Hematopoietic multipotent progenitor cell treated with erythropoietin and hydrocortisone succinate and interleukin-3 and kit ligand, for 17 days (in vitro differentiated cells): ENCODE data around the gene SENP6.
"Not testable (repeated sequence)": the region's sequence is repeated elsewhere in the genome, so short reads cannot be mapped to it uniquely, and the experiment has no call there.

ENCODE experiments used
- DNase-seq: peaks from one replicate; pipeline ENCODE4 v3.0.0-alpha.2; 2015; ENCODE audit warnings: low spot score

Gene SENP6

DNA sequence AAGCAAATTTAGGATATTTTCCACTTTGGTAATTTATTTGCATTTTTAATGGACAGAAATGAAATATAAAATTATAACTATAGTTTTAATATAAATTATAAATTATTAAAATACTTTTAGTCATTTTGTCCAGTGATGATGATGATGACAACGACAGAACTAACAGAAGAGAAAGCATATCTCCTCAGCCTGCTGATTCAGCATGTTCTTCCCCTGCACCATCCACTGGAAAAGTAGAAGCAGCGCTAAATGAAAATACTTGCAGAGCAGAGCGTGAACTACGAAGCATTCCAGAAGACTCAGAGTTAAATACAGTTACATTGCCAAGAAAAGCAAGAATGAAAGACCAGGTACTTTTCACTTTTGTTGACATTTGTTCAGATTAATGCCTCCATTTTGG is 64.9 kb downstream of the SENP6 start:
- no peak for DNase-seq

DNA sequence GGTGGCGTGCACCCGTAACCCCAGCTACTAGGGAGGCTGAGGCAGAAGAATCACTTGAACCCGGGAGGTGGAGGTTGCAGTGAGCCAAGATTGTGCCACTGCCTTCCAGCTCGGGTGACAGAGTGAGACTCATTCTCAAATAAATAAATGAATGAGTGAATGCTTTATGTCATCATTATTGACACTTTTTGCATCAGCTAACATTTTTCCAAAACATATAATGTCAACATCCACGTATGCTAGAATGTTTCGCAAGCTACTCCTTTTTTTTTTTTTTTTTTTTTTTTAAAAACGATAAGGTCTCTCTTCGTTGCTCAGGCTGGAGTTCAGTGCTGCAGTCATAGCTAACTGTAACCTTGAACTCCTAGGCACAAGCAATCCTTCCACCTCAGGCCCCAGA is 72.2 kb downstream of the SENP6 start:
- DNase-seq: no peak

DNA sequence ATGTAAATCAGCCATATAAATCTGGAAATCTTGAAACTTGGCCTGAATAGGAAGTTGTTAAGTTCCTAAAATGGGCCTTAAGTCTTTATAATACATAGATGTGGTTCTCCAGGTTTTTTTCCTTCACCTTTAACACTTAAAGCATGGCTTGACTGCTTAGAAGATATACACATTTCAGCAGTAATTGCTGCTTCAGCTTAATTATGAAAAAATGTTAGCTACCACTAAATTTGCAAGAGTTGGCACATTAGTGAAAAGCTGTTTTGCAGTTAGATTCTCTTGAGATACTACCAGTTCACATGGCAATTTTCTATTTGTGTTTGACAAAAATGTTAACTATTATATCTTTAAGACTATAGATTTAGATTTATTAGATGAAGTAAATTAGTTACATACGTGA is 74.7 kb downstream of the SENP6 start:
- no peak for DNase-seq

DNA sequence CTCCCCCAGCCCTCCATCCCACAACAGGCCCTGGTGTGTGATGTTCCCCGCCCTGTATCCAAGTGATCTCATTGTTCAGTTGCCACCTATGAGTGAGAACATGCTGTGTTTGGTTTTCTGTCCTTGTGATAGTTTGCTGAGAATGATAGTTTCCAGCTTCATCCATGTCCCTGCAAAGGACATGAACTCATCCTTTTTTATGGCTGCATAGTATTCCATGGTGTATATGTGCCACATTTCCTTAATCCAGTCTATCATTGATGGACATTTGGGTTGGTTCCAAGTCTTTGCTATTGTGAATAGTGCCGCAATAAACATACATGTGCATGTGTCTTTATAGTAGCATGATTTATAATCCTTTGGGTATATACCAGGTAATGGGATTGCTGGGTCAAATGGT is 80.9 kb downstream of the SENP6 start:
- DNase-seq: not testable (repeated sequence)

DNA sequence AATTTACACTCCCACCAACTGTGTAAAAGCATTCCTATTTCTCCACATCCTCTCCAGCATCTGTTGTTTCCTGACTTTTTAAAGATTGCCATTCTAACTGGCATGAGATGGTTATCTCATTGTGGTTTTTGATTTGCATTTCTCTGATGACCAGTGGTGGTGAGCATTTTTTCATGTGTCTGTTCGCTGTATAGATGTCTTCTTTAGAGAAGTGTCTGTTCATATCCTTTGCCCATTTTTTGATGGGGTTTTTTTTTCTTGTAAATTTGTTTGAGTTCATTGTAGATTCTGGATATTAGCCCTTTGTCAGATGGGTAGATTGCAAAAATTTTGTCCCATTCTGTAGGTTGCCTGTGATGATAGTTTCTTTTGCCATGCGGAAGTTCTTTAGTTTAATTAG is 81.3 kb downstream of the SENP6 start:
- DNase-seq: not testable (repeated sequence)

DNA sequence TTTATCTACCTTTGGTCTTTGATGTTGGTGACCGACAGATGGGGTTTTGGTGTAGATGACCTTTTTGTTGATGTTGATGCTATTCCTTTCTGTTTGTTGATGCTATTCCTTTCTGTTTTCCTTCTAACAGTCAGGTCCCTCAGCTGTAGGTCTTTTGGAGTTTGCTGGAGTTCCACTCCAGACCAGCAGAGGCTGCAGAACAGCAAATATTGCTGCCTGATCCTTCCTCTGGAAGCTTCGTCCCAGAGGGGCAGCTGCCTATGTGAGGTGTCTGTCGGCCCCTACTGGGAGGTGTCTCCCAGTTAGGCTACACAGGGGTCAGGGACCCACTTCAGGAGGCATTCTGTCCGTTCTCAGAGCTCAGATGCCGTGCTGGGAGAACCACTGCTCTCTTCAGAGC is 85.9 kb downstream of the SENP6 start:
- DNase-seq: not testable (repeated sequence)

DNA sequence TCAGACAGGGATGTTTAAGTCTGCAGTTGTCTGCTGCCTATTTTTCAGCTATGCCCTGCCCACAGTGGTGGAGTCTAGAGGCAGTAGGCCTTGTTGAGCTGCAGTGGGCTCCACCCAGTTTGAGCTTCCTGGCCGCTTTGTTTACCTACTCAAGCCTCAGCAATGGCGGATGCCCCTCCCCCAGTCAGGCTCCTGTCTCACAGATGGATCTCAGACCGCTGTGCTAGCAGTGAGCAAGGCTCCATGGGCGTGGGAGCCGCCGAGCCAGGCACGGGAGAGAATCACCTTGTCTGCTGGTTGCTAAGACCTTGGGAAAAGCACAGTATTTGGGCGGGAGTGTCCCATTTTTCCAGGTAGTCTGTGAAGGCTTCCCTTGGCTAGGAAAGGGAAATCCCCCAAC is 86.3 kb downstream of the SENP6 start:
- DNase-seq: not testable (repeated sequence)

DNA sequence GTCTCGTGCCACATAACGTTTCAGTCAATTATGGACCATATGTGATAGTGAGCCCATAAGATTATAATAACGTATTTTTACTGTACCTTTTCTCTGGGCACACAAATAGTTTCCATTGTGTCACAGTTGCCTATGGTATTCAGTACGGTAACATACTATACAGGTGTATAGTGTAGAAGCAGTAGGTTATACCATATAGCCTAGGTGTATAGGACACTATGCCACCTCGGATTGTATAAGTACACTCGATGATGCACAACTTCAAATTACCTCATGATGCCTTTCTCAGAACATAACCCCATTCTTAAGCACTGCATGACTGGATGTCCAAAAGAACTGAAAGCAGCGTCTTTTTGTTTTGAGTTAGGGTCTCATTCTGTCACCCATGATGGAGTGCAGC is 87.9 kb downstream of the SENP6 start:
- DNase-seq: no peak

DNA sequence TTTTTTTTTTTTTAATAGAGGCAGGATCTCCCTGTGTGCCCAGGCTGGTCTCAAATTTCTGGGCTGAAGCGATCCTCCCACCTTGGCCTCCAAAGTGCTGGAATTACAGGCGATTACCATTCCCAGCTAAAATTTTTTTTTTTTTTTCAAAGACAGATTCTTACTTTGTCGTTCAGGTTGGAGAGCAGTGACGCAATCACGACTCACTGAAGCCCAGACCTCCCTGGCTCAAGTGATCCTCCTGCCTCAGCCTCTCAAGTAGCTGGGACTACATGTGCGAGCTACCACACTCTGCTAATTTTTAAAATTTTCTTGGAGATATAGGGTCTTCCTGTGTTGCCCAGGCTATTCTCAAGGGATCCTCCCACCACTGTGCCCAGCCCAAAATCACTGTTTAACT is 89.3 kb downstream of the SENP6 start:
- DNase-seq: no peak

DNA sequence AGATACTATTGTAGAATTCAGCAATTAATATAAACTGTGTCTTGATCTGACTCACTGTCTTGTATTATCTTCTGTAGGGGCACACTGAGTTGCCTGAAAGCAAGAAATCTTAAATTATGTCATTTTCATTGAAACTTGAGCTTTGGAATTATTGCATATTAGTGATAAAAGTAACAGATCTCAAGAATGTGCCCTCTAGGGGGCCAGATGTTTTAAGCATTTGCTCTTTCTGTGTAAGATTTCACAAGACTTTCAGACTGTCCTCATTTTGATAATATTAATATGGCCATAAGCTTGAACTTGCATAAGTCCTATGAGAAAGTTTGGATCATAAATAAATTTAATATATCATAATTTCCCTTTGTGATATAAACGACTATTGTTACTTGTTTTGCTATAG is 91.9 kb downstream of the SENP6 start:
- DNase-seq: no peak

DNA sequence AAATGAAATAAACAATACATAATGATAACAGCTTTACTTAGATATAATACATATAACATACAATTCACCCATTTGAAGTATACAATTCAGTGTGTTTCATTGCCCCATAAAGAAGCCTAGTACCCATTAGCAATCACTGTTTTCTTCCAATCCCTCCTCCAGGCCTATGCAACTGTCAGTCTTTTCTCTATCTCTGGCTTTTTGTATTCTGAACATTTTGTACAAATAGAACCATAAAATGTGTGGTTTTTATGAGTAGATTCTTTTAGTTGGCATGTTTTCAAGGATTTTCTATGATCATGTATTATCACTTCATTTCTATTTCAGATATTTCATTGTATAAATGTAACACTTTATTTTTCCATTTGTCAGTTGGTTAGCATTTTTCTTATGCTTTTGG is 92.7 kb downstream of the SENP6 start:
- DNase-seq: no peak

DNA sequence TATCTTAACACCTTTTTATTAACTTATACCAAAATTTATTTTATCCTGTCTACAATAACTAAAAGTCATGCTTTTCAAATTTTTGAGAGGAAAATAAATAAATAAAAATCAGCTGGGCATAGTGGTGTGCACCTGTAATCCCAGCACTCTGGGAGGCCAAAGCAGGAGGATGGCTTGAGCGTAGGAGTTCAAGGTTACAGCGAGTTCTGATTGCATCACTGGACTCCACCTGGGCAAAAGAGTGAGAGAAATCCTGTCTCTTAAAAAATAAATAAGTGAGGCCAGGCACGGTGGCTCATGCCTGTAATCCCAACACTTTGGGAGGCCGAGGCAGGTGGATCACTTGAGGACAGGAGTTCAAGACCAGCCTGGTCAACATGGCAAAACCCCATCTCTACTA is 106.7 kb downstream of the SENP6 start:
- DNase-seq: not testable (repeated sequence)

DNA sequence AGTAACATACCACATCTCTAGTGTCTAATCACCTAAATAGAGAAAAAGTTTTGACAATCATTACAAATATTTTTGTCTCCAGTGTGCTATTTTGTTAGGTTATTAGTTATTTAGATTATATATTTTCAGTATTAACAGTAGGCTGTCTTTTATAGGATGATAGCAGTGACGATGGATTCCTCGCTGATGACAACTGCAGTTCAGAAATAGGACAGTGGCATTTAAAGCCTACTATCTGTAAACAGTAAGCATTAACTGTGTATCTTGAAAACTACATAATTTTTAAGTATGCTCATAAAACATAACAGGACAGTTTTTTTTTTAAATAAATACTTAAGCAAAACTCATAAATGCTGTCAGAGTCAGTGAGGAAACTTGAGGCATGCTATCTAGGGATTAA is 109.5 kb downstream of the SENP6 start:
- no peak for DNase-seq

DNA sequence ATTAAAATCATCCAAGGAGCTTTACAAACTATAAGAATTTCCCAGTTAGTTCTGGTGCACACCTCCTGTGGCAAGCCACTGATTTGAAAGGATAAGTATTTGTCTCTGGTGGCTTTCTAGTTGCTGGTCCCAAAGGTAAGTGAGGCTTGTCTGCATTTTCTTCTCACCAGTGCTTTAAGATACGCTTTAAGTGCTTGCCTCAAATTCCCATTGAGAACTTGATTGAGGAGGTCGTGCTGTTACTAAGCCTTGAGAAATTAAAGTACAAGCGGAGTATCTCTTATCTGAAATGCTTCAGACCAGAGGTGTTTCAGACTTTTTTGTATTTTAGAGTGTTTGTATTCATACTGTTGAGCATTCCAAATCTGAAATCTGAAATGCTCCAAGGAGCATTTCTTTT is 117.5 kb downstream of the SENP6 start:
- no peak for DNase-seq

DNA sequence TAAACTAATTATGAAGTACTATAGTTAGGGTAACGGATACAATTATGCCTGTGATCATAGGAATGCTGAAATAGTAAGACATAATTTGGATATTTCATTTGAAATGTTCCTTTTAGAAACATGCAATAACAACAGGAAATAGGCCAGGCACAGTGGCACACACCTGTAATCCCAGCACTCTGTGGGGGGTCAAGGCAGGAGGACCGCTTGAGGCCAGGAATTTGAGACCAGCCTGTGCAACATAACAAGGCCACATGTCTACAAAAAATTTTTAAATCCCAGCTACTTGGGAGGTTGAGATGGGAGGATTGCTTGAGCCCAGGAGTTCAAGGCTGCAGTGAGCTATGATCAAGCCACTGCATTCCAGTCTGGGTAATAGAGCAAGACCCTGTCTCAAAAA is 121.7 kb downstream of the SENP6 start:
- no peak for DNase-seq

DNA sequence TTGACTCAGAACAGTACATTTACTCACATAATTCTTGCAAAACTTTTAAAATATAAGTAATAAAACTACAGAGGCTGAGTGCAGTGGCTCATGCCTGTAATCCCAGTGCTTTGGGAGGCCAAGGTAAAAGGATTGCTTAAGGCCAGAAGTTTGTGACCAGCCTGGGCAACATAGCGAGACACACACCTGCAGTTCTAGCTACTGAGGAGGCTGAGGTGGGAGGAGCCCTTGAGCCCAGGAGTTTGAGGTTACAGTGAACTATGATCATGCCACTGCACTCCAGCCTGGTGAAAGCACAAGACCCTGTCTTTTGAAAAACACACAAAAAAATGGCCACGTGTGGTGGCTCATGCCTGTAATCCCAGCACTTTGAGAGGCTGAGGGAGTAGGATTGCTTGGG is 125.5 kb downstream of the SENP6 start:
- no peak for DNase-seq

DNA sequence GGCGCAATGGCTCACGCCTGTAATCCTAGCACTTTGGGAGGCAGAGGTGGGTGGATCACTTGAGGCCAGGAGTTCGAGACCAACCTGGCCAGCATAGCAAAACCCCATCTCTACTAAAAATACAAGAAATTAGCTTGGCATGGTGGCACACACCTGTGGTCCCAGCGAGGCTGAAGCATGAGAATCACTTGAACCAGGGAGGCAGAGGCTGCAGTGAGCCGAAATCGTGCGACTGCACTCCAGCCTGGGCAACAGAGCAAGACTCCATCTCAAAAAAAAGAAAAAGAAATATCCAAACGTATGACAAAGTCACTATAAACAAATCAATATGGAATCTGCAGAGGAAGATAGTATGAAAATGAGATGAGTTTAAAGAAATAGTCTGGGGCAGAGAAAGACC is 129.3 kb downstream of the SENP6 start:
- DNase-seq: not testable (repeated sequence)

DNA sequence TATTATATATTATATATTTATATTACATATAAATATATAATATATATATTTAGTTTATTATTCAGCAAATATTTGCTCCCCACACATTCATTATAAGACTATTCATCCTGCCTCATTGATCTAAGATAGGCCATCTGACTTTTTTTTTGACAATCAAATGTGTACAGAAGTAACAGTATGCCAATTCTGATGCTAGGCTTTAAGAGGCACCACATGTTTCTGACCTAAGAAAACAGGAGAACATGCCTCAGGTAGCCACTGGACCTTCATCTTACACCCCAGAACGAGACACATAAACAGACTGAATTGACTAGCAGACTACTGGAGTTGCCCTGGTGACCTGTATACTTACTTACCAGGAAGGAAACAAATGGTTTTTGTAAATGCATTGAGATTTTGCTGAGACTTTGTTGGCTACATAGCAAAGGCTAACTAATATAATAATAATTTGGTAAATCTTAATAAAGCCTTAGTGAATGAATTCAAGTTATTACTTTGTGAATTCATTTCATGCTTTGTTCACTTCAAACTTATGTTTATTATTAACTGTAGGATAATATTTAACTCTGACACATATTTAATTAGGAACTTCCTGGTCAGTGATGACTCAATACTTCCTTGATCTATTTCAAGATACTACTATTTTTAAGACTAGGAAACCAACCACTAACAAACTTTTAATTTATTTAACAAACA is 134.0 kb downstream of the SENP6 start:
- DNase-seq: no peak

DNA sequence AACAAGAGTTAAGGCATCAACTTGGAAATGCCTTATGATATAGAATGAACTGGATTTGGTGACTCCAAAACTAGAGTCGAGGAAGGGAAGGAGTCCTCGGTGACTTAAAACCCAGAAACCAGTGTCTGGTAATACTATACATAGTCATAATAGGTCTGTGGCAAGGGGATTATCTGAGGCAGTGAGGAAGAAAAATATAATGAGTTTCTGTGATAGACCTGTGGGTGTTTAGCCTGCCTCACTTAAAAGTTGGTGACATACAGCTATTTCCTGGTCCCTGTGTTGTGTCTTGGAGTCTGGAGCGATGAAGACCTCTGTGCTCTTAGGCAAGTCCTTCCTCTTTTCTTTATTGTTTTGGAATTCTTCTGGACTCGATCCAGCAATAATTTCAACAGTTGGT is 142.3 kb downstream of the SENP6 start:
- no peak for DNase-seq

DNA sequence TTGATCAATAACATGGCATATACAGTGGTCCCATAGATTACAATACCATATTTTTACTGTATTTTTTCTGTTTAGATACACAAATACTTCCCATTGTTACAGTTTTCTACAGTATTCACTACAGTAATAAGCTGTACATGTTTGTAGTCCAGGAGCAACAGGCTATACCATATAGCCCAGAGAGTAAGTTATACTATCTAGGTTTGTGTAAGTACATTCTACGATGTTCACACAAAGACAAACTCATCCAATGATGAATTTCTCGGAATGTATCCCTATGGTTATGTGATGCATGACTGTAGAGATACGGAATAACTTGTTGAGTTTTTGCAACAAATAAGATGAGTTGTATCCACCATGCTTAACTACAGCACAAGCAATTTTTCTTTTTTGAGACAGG is 143.7 kb downstream of the SENP6 start:
- DNase-seq: no peak

DNA sequence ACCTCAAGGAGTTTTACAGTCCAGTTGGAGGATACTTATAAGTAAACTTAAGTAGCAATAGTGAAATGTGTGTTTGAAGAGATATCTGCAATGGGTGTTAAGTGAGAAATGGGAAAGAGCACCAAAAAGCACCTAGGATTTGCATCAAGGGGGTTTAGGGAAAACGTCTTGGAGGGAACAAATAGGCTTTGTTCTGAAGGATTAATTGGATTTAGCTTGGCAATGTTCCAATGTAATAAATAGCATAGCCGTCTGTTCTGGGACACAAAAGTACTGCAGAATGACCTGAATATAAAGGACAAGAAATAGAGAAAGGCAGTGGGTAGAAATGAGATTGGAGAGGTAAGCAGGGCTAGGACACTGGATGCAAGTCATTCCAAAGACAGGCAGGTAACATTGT is 144.5 kb downstream of the SENP6 start:
- DNase-seq: no peak

DNA sequence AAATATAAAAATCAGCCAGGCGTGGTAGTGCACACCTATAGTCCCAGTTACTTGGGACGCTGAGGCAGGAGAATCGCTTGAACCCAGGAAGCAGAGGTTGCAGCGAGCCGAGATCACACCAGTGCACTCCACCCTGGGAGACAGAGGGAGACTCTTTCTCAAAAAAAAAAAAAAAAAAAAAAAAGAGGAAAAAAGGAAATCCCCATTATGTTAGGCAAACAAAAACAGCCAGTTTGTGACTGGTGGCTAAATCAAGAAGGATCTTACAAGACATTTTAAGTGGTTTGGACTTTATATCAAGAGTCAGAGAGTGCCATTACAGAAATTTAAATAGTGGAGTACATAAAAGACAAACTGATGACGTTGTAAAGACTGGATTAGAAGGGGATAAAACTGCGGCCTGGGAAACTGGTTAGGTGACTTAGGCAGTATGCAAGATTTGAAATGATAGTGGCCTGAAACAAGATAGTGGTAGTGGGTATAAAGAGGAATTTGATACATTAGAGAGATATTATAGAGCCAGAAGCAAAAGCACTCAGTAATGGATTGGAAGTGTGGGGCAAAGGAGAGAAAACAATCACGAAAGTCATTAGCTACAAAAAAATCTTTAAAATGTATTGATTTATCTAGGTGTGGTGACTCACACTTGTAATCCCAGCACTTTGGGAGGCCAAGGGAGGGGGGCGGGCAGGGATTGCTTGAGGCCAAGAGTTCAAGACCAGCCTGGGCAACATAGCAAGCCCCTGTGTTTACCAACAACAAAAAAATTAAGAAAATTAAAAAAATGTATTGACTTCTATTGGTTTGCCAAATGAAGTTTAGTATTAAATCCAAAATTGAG is 145.7 kb downstream of the SENP6 start:
- no peak for DNase-seq

DNA sequence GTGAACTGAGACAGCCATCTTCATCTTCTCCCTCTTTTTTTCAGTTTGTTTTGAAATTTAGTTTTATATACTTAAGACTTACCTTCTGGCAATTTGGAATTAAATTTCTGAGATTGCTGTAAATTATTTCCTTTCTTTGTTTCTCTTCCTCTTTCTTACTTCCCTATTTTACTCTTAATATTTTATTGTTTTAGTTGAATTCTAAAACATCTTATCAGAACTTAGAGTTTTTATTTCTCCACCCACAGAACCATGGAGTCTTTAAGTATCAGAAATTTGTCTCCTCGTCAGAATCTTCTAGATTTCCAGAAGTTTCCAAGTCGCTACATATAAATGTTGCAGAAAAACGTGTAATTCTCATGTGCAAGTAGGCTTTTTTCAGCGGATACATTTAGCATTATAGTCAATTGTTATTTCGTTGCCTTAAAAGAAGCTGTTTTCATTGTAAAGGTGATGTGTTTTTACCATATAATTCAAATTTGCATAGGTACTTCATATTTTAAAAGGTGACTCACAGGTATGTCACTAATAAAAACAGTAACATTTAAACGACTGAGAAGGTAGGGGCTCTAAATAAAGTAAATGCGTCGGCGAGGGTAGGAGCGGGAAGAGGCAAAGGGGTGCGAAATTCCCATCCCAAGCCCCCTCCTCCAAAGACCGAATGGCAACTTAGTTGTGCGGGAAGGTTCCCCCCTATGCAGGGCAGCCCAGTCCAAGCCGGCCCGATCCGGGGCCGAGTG is 146.5 kb downstream of the SENP6 start:
- DNase-seq: no peak
